OCI-LY7 (cell line): ENCODE measurements around the gene NDUFA6.
"Not testable (repeated sequence)": the region's sequence is repeated elsewhere in the genome, so short reads cannot be mapped to it uniquely, and the experiment has no call there.

Source experiments
- CTCF ChIP-seq: fragments of 200-600 bp; sonication (generic); conservative IDR thresholded peaks from 2 replicates; pipeline ENCODE4 v1.5.1; 2014; ENCODE audit warnings: mild to moderate bottlenecking, antibody characterized with exemption, low read length, moderate library complexity, mixed read lengths
- EZH2phosphoT487 ChIP-seq: fragments of 200-600 bp; sonication (generic); IDR thresholded peaks from 2 replicates; pipeline ENCODE4 v1.6.1; 2018; ENCODE audit warnings: low read depth, borderline replicate concordance, mild to moderate bottlenecking, mixed run types, antibody characterized with exemption, low read length, moderate library complexity, mixed read lengths

- TF ChIP-seq CTCF, EZH2phosphoT487: not testable (repeated sequence)
Measured at GRCh38 chr22:42140153-42140552, 49.6 kb upstream of the NDUFA6 start.
